Panc1 (cell line): ENCODE measurements around the gene GALNT18. TPM values are rescaled to one million over a fixed set of nuclear protein-coding genes. Genes with fewer than 3 reads are reported as not detected.

Experiments used
- ATAC-seq: fragments of 200-7000 bp; cut with Tn5 transposase; 2 replicates; pipeline ENCODE4 v1.9.1; 2020; ENCODE audit warnings: mild to moderate bottlenecking, moderate library complexity
- BruUV-seq: library from RNA; stranded (reverse); fragments of 400-500 nt; replicated peaks from 2 replicates; lab custom pipeline; 2021; lab: Mats Ljungman, UMichigan
- CTCF ChIA-PET: fragments of 300-600 bp; sonication (Branson Sonifier 250); formaldehyde crosslinking; loops from one replicate; lab custom pipeline; 2022; ENCODE audit warnings: antibody characterized with exemption; lab: Charles Lee
- POLR2A ChIA-PET: fragments of 300-600 bp; sonication (Branson Sonifier 250); formaldehyde crosslinking; loops from one replicate; lab custom pipeline; 2022; ENCODE audit warnings: antibody characterized with exemption; lab: Charles Lee
- DNase-seq: peaks from one replicate; pipeline ENCODE4 v3.0.0-alpha.2; 2010; ENCODE audit warnings: low read depth, low spot score
- H3K27ac ChIP-seq: 2 replicates; pipeline ENCODE4 v1.5.1; 2011; ENCODE audit warnings: mild to moderate bottlenecking, low read length, inconsistent platforms
- H3K27me3 ChIP-seq: fragments of 200-500 bp; sonication (Bioruptor generic); 2 replicates; pipeline ENCODE4 v1.6.0; 2014; ENCODE audit warnings: low read length, inconsistent platforms; ENCODE audit not compliant: control insufficient read depth, insufficient read depth
- H3K36me3 ChIP-seq: fragments of 200-500 bp; sonication (Bioruptor generic); 2 replicates; pipeline ENCODE4 v1.5.1; 2014; ENCODE audit warnings: inconsistent platforms, mild to moderate bottlenecking, low read length, moderate library complexity; ENCODE audit not compliant: control insufficient read depth, insufficient read depth
- H3K4me1 ChIP-seq: 2 replicates; pipeline ENCODE4 v1.5.1; 2011; ENCODE audit warnings: inconsistent platforms, mild to moderate bottlenecking, low read length, moderate library complexity; ENCODE audit not compliant: control insufficient read depth, insufficient read depth
- H3K4me3 ChIP-seq, 2 experiments: 2 replicates each; pipeline ENCODE4 v1.5.1; 2011 to 2012; ENCODE audit warnings: low read depth in 2 of 2, low read length in 2 of 2, mild to moderate bottlenecking in 2 of 2, inconsistent platforms in 1 of 2, moderate library complexity in 1 of 2
- H3K9me3 ChIP-seq: fragments of 200-500 bp; sonication (Bioruptor generic); 2 replicates; pipeline ENCODE4 v1.5.1; 2014; ENCODE audit warnings: low read depth, mild to moderate bottlenecking, inconsistent platforms, low read length, moderate library complexity; ENCODE audit not compliant: control insufficient read depth, insufficient read depth
- POLR2AphosphoS5 ChIP-seq: IDR thresholded peaks from 2 replicates; pipeline ENCODE4 v1.6.1; 2012; ENCODE audit warnings: mild to moderate bottlenecking, low read depth, low read length, moderate library complexity
- SIN3A ChIP-seq: IDR thresholded peaks from 2 replicates; pipeline ENCODE4 v1.6.1; 2012; ENCODE audit warnings: low read depth, mild to moderate bottlenecking, low read length, moderate library complexity, borderline replicate concordance; ENCODE audit not compliant: insufficient read depth
- TCF7L2 ChIP-seq: IDR thresholded peaks from 2 replicates; pipeline ENCODE4 v1.6.1; 2011; ENCODE audit warnings: mild to moderate bottlenecking, low read depth, low read length, inconsistent platforms
- in situ Hi-C: cut with HindIII; loops from 2 replicates; pipeline ENCODE4 v1.10.0; 2016; ENCODE audit warnings: low sequenced_read_pairs, low pct_unique_long_range_greater_than_20kb
- intact Hi-C: fragments of 100-400 bp; cut with micrococcal nuclease; formaldehyde crosslinking; loops from one replicate; pipeline ENCODE4 v1.10.0; 2022; ENCODE audit not compliant: unreplicated experiment
- total RNA-seq: library from RNA; stranded (reverse); gene quantifications from one replicate; pipeline ENCODE4 v1.2.1, GENCODE V29; 2021; ENCODE audit not compliant: unreplicated experiment
- TF ChIP-seq, protein P1 (sequence below), 2 experiments: IDR thresholded peaks; 2 replicates each; pipeline ENCODE4 v1.6.1; 2011 to 2012; ENCODE audit warnings: low read depth in 2 of 2, control low read depth in 1 of 2, low read length in 1 of 2, mild to moderate bottlenecking in 1 of 2, moderate library complexity in 1 of 2; ENCODE audit not compliant: insufficient read depth in 1 of 2
- TF ChIP-seq, protein P2 (sequence below): fragments of 450-650 bp; IDR thresholded peaks from 2 replicates; pipeline ENCODE4 v1.5.1; 2017; ENCODE audit warnings: mild to moderate bottlenecking

GALNT18 gene
- total RNA-seq, 1 experiment from 2014 or later: 8.6 TPM

DNA sequence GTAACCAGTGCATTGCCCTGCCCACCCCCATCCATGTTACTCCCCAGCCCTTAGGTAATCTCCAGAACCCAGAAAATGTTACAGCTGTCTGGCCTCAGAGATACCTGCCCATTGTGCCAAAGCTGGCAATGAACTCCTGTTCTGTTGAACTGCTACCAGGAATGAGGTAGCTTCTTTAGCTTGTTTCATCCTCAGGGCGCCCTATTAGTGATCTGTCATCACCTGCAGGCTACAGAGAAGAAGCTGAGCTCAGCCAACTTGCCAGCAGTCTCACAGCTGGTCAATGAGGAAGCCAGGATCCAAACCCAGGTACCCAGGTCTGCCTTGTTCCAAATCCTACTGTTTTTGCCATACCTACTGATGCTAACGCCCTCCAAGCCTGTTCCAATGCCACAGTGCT, 88.7 kb downstream of the GALNT18 start:
- no peaks in the 10 kb centered on the region for H3K27me3 ChIP-seq
- H3K4me1 ChIP-seq: no peaks in the 10 kb centered on the region
- intact Hi-C loops: no loop called here
- no peak overlapping the region for H3K27ac ChIP-seq
- TF ChIP-seq, protein P1, sequence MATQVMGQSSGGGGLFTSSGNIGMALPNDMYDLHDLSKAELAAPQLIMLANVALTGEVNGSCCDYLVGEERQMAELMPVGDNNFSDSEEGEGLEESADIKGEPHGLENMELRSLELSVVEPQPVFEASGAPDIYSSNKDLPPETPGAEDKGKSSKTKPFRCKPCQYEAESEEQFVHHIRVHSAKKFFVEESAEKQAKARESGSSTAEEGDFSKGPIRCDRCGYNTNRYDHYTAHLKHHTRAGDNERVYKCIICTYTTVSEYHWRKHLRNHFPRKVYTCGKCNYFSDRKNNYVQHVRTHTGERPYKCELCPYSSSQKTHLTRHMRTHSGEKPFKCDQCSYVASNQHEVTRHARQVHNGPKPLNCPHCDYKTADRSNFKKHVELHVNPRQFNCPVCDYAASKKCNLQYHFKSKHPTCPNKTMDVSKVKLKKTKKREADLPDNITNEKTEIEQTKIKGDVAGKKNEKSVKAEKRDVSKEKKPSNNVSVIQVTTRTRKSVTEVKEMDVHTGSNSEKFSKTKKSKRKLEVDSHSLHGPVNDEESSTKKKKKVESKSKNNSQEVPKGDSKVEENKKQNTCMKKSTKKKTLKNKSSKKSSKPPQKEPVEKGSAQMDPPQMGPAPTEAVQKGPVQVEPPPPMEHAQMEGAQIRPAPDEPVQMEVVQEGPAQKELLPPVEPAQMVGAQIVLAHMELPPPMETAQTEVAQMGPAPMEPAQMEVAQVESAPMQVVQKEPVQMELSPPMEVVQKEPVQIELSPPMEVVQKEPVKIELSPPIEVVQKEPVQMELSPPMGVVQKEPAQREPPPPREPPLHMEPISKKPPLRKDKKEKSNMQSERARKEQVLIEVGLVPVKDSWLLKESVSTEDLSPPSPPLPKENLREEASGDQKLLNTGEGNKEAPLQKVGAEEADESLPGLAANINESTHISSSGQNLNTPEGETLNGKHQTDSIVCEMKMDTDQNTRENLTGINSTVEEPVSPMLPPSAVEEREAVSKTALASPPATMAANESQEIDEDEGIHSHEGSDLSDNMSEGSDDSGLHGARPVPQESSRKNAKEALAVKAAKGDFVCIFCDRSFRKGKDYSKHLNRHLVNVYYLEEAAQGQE (IDR thresholded peaks at IDR 0.05; ENCODE audit: insufficient read depth in 1 of 2, low read depth in 2 of 2, low read length in 1 of 2): no peak
- TF ChIP-seq, protein P2, sequence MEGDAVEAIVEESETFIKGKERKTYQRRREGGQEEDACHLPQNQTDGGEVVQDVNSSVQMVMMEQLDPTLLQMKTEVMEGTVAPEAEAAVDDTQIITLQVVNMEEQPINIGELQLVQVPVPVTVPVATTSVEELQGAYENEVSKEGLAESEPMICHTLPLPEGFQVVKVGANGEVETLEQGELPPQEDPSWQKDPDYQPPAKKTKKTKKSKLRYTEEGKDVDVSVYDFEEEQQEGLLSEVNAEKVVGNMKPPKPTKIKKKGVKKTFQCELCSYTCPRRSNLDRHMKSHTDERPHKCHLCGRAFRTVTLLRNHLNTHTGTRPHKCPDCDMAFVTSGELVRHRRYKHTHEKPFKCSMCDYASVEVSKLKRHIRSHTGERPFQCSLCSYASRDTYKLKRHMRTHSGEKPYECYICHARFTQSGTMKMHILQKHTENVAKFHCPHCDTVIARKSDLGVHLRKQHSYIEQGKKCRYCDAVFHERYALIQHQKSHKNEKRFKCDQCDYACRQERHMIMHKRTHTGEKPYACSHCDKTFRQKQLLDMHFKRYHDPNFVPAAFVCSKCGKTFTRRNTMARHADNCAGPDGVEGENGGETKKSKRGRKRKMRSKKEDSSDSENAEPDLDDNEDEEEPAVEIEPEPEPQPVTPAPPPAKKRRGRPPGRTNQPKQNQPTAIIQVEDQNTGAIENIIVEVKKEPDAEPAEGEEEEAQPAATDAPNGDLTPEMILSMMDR: no peak
- TF ChIP-seq SIN3A: no peak
- no peak for TF ChIP-seq TCF7L2
- TF ChIP-seq POLR2AphosphoS5: no peak
- H3K9me3 ChIP-seq: no peaks in the 10 kb centered on the region
- no TSS peak for BruUV-seq
- ChIA-PET POLR2A (no interaction called here), CTCF (interaction anchor here (0.5 kb wide), 1 partner anchor 1998 kb away, joined by 4 read pairs; no protein-coding TSS in a partner anchor)
- in situ Hi-C loops: no loop called here
- no peak for DNase-seq
- no peak for ATAC-seq
- no peak overlapping the region for H3K4me3 ChIP-seq
- H3K36me3 ChIP-seq: no peaks in the 10 kb centered on the region

- Histone ChIP-seq H3K36me3 (no peaks in the 10 kb centered on the region), H3K4me3 (no peak overlapping the region), H3K4me1 (no peaks in the 10 kb centered on the region), H3K27ac (no peak overlapping the region), H3K27me3 (no peaks in the 10 kb centered on the region), H3K9me3 (no peaks in the 10 kb centered on the region)
- TF ChIP-seq SIN3A: no peak
- TF ChIP-seq POLR2AphosphoS5: no peak
- TF ChIP-seq, protein P2: no peak
- TF ChIP-seq TCF7L2: no peak
- TF ChIP-seq, protein P1 (IDR thresholded peaks at IDR 0.05; ENCODE audit: insufficient read depth in 1 of 2, low read depth in 2 of 2, low read length in 1 of 2): no peak
- no TSS peak for BruUV-seq
- POLR2A ChIA-PET: no interaction called here
- CTCF ChIA-PET: interaction anchor here (0.5 kb wide), 1 partner anchor 1998 kb away, joined by 4 read pairs; no protein-coding TSS in a partner anchor
- DNase-seq: no peak
- intact Hi-C loops (no loop called here), in situ Hi-C loops (no loop called here)
- ATAC-seq: no peak
These were observed 89.2 kb downstream of the GALNT18 start for GRCh38 chr11:11532574-11532973.
